NCI-H510A treated with DMSO at 0.1 percent for 48 hours (cell line): ENCODE data around the gene HCN4.
A peak's percentile ranks its signal among the peaks of the same experiment; 100 is the strongest.

Experiments
- DNase-seq: peaks from one replicate; lab custom pipeline; 2025; lab: John Stamatoyannopoulos, UW

The HCN4 gene

GRCh38 chr15:73344056-73344455 is 24.7 kb downstream of the HCN4 start:
- DNase-seq, result no peak

- no peak for DNase-seq
Observed at GRCh38 chr15:73341886-73342600, 26.7 kb downstream of the HCN4 start.

- no peak for DNase-seq
Observed at GRCh38 chr15:73340502-73341192, 28.1 kb downstream of the HCN4 start.

DNA sequence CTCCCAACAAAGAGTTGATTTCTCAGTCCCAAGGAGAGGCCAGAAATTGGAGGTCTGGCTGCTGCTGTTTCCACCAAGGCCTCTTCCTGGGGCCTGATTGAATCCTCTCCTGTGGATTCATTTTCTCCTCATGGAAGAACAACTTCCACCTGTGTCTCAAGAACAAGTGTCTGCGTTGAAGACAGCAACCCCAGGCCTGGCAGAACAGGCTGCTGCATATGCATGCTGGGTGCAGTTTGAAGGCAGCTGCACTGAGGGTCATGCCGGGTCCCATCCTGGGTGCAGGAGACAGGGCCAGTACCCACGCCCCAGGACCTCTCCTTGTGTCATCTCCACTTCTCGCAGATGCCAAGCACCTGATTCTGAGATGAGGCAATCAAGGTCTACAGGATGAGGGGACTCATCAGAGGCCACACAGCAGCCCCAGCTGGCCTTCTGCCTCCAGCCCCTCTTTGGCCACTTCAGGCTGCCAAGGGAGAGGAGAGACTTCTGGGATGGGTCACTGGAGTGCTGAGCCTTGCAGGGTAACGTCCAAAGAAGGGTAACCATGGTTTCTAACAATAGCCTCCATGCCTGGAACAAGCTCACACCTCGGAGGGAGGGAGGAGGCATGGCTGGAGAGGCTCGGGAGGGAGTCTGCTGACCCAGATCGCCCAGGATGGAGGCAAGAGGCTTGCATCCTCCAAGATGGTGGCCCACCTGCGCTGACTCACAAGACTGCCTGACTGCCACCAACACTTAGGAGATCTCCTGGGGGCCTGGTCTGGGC is 30.0 kb downstream of the HCN4 start:
- no peak for DNase-seq

- DNase-seq, result peak; percentile 51
Observed at GRCh38 chr15:73338058-73338457, 30.7 kb downstream of the HCN4 start.

DNA sequence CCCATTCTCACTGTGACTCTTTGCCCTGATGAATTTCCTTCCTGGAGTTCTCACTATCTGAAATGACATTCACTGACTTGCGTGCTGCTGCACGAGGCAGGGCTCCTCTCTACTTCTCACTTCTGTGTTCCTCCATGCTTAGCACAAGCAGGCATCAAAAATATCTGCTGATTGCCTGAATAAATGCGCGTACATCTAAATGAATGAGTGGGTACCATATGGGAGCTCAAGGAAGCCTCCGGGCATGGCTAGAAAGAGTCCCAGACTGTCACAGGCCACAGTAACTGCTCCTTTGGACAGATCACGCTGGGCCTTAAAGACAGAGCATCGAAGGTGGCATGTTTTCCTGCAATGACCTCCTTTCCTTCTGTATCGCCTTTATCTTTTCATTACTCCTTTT is 31.6 kb downstream of the HCN4 start:
- no peak for DNase-seq

- DNase-seq, result no peak
Observed at GRCh38 chr15:73336756-73337155, 32.0 kb downstream of the HCN4 start.

DNA sequence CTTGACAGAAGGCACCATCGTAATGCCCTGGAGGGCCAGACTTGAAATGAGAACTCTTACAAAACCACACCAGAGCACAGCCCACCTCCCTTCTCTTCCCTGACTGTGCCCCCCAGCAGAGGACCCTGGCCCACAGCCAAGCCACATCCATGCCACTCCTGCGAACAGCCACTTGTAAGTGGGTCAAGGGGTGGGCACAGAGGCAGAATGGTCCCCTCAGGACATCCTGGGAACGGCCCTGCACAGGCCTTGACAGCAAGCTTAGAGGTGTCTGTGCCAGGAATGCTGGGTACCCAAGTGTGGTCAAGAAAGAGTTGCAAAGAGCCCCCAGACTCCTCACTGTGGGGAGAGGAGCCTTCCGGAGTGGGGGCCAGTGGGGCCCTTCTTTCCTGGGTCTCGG is 33.3 kb downstream of the HCN4 start:
- no peak for DNase-seq

DNA sequence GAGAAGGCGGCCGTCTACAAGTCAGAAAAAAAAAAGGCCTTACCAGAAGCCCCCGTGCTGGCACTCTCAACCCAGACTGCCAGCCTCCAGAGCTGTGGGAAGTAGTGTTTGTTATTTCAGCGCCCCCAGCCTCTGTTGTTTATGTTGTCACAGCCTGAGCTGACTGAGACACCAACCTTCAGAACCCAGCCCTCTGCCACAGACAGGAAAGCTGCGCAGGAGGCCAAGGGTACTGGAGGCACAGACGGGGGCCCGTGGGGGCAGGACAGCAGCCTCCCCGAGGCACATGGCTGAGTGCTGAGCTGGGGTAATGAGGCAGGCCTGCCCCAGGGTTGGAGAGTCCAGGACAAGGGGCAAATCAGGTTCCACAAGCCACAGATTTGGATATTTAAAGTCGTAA is 33.7 kb downstream of the HCN4 start:
- no peak for DNase-seq

DNA sequence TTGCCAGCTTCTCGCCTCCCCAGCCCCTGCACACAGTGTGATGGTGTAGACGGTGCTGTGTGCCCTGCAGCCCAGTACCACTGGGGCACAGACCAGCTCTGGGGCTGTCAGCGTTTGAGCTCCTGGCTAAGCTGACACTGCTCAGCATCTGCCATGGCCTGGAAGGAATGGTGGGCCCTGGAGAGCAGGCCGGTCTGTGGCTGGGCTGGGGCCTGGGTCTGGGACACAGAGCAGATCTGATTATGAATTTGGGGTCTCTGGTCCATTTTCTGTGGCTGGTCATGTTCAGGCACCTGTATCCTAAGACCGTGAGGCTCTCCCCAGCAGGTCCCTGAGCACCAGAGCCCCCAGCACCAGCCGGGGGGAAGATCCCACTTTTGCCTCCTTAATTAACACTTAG is 34.7 kb downstream of the HCN4 start:
- DNase-seq, result no peak

GRCh38 chr15:73333001-73333400 is 35.8 kb downstream of the HCN4 start:
- DNase-seq, result no peak

GRCh38 chr15:73331991-73332925 is 36.5 kb downstream of the HCN4 start:
- no peak for DNase-seq

DNA sequence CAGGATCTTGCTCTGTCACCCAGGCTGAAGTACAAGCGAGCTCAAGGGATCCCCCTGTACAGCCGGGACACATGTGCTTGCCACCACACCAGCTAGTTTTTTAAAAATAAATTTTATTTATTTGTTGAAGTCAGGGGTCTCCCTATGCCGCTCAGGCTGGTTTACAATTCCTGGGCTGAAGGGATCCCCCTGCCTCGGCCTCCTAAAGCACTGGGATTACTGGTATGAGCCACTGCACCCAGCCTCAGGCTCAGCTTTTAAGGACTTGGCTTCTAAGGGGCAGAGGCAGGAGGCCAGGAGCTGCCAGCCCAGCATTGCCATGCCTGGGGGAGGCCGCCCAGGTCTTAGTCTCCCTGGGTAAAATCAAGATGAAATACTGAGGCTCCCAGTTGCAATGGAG is 37.3 kb downstream of the HCN4 start:
- DNase-seq, result no peak

DNA sequence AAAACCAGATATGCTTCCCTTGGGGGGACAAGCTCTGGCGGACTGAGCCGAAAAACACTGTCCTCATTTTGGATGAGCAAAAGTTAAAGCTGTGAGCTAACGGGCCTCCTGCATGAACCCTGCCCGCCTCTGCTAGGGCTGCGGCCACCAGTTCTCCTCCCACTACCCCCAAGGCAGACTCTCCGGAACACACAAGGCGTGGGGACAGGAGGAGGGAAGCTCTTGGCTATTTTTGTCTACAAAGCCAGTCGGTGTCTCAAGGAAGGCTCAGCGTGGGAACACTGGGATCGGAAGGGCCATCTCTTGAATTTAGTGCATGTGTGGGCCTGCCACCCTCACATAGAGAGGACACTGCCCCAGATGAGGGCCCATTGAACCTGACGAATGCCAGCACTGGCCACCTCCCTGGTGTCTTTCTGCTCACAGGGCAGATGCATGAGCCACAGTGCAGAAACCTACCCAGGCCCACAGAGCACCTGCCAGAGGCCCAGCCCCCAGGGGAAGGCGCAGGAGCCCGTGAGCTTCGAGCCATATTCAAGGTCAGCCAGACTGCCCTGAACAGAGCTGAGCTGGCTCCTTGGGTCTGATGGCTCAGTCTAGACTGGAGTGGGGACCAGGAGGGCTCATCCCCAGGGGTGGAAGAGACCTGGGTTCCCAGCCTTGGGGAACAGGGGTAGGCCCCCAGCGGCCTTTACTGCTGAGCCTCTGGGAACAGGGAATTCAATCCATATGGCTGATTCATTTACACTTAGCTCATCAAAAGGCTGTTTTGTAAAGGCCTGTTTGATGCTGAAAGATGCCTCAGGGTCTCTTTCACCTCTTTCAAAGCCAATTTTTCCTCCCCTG is 38.3 kb downstream of the HCN4 start:
- no peak for DNase-seq

DNA sequence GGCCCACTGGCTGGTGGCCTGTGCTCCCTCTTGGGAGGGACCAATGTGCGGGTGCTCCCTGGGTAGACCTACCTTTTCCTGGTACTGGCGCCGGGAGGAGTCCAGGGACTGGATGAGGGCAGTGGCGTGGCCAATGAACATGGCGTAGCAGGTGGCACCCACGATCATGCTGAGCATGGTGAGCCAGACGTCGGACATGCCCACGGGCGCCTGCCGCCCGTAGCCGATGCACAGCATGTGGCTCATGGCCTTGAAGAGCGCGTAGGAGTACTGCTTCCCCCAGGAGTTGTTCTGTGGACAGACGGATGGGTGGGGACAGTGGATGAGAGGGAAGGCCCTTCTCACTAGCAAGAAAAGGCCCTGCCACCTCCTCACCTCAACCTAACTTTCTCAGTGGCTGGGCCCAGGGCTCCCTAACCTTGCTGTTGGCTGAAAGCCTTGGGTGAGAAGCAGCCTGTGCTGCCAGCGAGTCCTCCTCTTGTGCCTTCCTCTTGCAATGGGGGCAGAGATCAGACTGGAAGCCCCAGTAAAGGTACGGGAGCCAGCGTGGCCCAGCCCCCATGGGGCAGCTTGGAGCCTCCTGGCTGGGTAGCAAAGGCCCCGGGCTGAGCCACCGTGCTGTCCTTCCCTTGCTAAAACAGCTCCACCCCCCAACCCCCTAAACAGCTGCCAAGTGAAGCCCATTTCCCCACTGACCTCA is 39.1 kb downstream of the HCN4 start:
- no peak for DNase-seq

DNA sequence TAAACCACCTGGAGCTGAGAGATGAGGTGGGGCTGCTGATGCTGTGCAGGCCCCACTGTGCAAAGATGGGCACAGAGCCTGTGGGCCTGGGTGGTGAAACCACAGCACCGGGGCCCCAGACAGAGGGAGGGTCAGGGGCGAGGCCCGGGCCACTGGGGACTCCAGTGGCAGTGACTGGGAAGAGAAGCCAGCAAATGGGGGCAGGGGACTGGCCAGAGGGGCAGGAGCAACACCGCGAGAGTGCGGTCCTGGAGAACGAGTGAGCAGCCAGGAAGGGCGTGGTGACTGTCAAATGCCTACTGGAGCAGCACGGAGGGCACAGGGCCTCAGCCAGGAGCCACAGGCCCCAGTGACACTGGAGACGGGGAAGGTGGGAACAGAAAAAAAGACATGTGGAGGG is 39.8 kb downstream of the HCN4 start:
- no peak for DNase-seq

DNA sequence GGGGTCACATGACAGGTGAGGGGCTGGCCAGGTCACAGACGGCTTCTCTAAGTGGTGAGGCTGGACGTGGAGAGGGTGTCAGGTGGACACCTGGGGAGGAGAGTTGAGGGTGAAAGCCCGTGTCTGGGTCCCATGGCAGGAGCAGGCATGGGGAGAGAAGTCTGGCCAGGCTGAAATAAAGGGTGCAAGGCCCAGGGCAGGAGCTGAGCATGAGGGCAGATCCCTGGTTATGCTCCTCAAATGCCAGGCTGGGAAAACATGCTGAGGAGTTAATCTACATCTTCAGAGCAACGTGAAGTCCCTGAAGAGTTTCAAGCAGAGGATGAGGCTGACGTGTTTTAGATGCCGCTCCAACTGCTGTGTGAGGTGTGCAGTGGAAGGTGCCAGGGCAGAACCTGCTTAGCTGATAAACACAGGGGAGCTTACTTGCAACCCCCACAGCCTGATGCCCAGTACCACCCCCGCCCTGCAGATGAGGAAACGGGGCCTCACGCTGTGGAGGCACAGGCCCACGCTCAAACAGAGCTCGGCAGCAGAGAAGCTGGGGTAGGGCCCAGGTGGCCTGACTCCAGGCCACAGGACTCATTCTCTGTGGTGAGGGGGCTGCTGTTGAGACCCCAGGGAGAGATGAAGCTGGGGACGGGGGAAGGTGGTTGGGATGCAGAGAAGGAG is 40.5 kb downstream of the HCN4 start:
- DNase-seq, result no peak

GRCh38 chr15:73326157-73326556 is 42.6 kb downstream of the HCN4 start:
- no peak for DNase-seq

DNA sequence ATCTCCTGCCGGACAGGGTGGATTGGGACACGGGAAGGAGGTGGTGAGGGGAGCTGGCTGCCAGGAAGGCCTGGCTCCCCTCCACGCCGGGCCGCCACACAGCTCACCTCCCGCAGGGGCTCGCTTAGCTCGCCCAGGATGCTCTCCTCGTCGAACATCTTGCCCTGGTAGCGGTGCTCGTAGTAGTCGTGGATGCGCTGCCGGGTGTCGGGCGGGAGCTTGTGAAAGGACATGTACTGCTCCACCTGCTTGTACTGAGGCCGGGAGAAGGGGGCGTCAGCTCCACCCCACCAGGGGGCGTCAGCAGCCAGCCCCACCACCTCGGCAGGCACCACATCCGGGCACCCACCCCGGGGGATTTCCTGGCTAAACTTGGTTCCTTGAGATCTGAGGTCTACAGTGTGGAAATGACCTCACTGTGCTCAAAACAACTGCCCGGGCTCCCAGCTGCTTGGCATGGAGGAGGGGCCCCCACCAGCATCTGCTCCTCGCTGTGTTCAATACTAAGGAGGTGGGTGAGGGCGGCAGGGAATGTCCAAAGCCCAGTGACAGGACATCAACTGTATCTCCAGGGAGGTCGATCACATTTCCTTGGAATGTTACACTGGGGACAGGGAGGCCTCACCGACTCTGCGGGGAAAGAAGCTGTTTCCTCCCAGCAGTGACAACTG is 43.4 kb downstream of the HCN4 start:
- DNase-seq, result no peak
